ENCODE results near the gene KLHL22. TPM values are rescaled to one million over a fixed set of nuclear protein-coding genes. Genes with fewer than 3 reads are reported as not detected.

KLHL22 gene
- total RNA-seq, 2 donors from 2014 or later: 18.0 to 20.2 TPM

GRCh38 chr22:20436768-20437612, 58.6 kb downstream of the KLHL22 start:
- ATAC-seq (peak; percentile 24 to 36), DNase-seq (ENCODE audit: low spot score in 2 of 2) (peak in 1 of 2 donors; percentile 43)
- Mint-ChIP-seq H3K9me3 (no peaks in the 10 kb centered on the region), H3K27ac (no peak overlapping the region), H3K36me3 (peaks cover 0 to 5% of the 10 kb centered on the region in 2 donors)

GRCh38 chr22:20436307-20436767, 59.3 kb downstream of the KLHL22 start:
- ATAC-seq (peak in 1 of 2 donors; percentile 39), DNase-seq (ENCODE audit: low spot score in 2 of 2) (peak in 1 of 2 donors; percentile 6)
- H3K9me3 Mint-ChIP-seq: no peaks in the 10 kb centered on the region
- H3K36me3 Mint-ChIP-seq: peaks cover 0 to 5% of the 10 kb centered on the region in 2 donors
- H3K27ac Mint-ChIP-seq: no peak overlapping the region

- ATAC-seq: no peak
- no peaks in the 10 kb centered on the region for H3K9me3 Mint-ChIP-seq
- peak in 1 of 2 donors; percentile 3 for DNase-seq (ENCODE audit: low spot score in 2 of 2)
- peaks cover 0 to 5% of the 10 kb centered on the region in 2 donors for H3K36me3 Mint-ChIP-seq
- no peak overlapping the region for H3K27ac Mint-ChIP-seq
These were observed 59.9 kb downstream of the KLHL22 start for GRCh38 chr22:20435436-20436306.

GRCh38 chr22:20434773-20435172, 60.8 kb downstream of the KLHL22 start:
- DNase-seq (ENCODE audit: low spot score in 2 of 2): no peak
- no peak for ATAC-seq
- Mint-ChIP-seq H3K36me3 (peaks cover 0 to 5% of the 10 kb centered on the region in 2 donors), H3K27ac (no peak overlapping the region), H3K9me3 (no peaks in the 10 kb centered on the region)

- Mint-ChIP-seq H3K36me3 (peaks cover 0 to 5% of the 10 kb centered on the region in 2 donors), H3K27ac (no peak overlapping the region), H3K9me3 (no peaks in the 10 kb centered on the region)
- ATAC-seq (no peak), DNase-seq (ENCODE audit: low spot score in 2 of 2) (no peak)
These were observed 61.3 kb downstream of the KLHL22 start for GRCh38 chr22:20434264-20434751.

GRCh38 chr22:20433686-20434241, 61.8 kb downstream of the KLHL22 start:
- no peak for ATAC-seq
- Mint-ChIP-seq H3K36me3 (peaks cover 0 to 5% of the 10 kb centered on the region in 2 donors), H3K9me3 (no peaks in the 10 kb centered on the region)

GRCh38 chr22:20433191-20433590, 62.4 kb downstream of the KLHL22 start:
- no peak overlapping the region for H3K27ac Mint-ChIP-seq
- no peak for ATAC-seq
- H3K36me3 Mint-ChIP-seq: peaks cover 0 to 5% of the 10 kb centered on the region in 2 donors
- H3K9me3 Mint-ChIP-seq: no peaks in the 10 kb centered on the region
- DNase-seq (ENCODE audit: low spot score in 2 of 2): no peak

More at GRCh38 chr22:20433686-20434241, 61.8 kb downstream of the KLHL22 start:
- H3K27ac Mint-ChIP-seq: no peak overlapping the region
- peak in 1 of 2 donors; percentile 3 for DNase-seq (ENCODE audit: low spot score in 2 of 2)

- Mint-ChIP-seq H3K36me3 (peaks cover 0 to 5% of the 10 kb centered on the region in 2 donors), H3K27ac (no peak overlapping the region), H3K9me3 (no peaks in the 10 kb centered on the region)
- DNase-seq (ENCODE audit: low spot score in 2 of 2): peak in 1 of 2 donors; percentile 2
- no peak for ATAC-seq
These were observed 63.3 kb downstream of the KLHL22 start for GRCh38 chr22:20432244-20432686.

- DNase-seq (ENCODE audit: low spot score in 2 of 2) (no peak), ATAC-seq (no peak)
- Mint-ChIP-seq H3K36me3 (peaks cover 0 to 5% of the 10 kb centered on the region in 2 donors), H3K27ac (no peak overlapping the region), H3K9me3 (no peaks in the 10 kb centered on the region)
These were observed 63.9 kb downstream of the KLHL22 start for GRCh38 chr22:20431511-20432192.

- Mint-ChIP-seq H3K27ac (no peak overlapping the region), H3K9me3 (no peaks in the 10 kb centered on the region), H3K36me3 (peaks cover 0 to 5% of the 10 kb centered on the region in 2 donors)
- DNase-seq (ENCODE audit: low spot score in 2 of 2) (peak in 1 of 2 donors; percentile 58), ATAC-seq (peak; percentile 40 to 51)
These were observed 64.7 kb downstream of the KLHL22 start for GRCh38 chr22:20430720-20431510.

GRCh38 chr22:20430101-20430719, 65.4 kb downstream of the KLHL22 start:
- Mint-ChIP-seq H3K27ac (no peak overlapping the region), H3K36me3 (no peaks in the 10 kb centered on the region), H3K9me3 (no peaks in the 10 kb centered on the region)
- DNase-seq (ENCODE audit: low spot score in 2 of 2) (peak in 1 of 2 donors; percentile 41), ATAC-seq (peak in 1 of 2 donors; percentile 23)

GRCh38 chr22:20429254-20430100, 66.1 kb downstream of the KLHL22 start:
- Mint-ChIP-seq H3K9me3 (no peaks in the 10 kb centered on the region), H3K36me3 (no peaks in the 10 kb centered on the region), H3K27ac (no peak overlapping the region)
- DNase-seq (ENCODE audit: low spot score in 2 of 2): peak; percentile 72 to 80
- ATAC-seq: peak; percentile 80 to 81

GRCh38 chr22:20428496-20429253, 66.9 kb downstream of the KLHL22 start:
- H3K36me3 Mint-ChIP-seq: no peaks in the 10 kb centered on the region
- no peaks in the 10 kb centered on the region for H3K9me3 Mint-ChIP-seq
- H3K27ac Mint-ChIP-seq: peak overlapping the region in 1 of 2 donors; percentile 62
- peak in 1 of 2 donors; percentile 5 for DNase-seq (ENCODE audit: low spot score in 2 of 2)
- ATAC-seq: peak in 1 of 2 donors; percentile 4
